Endothelial cell of umbilical vein (primary cell): Measurements from ENCODE around the gene TBATA. TPM values are rescaled to one million over a fixed set of nuclear protein-coding genes. Genes with fewer than 3 reads are reported as not detected.

Experiments
- BruUV-seq: library from RNA; stranded (reverse); fragments of 400-500 nt; replicated peaks from 2 replicates; lab custom pipeline; 2021; lab: Mats Ljungman, UMichigan
- CTCF ChIA-PET: fragments of 300-600, 350-600 bp; sonication (Branson Sonifier 250); formaldehyde crosslinking; loops from one replicate; lab custom pipeline; 2021; ENCODE audit warnings: antibody characterized with exemption, inconsistent platforms; lab: Charles Lee
- POLR2A ChIA-PET: fragments of 300-600, 350-600 bp; sonication (Branson Sonifier 250); formaldehyde crosslinking; loops from one replicate; lab custom pipeline; 2021; ENCODE audit warnings: antibody characterized with exemption, inconsistent platforms; lab: Charles Lee
- DNase-seq: peaks from one replicate; pipeline ENCODE4 v3.0.0-alpha.2; 2011; ENCODE audit warnings: low read depth, low spot score
- FAIRE-seq: peaks from 2 replicates; lab custom pipeline; 2011; peaks lifted over from hg19 to GRCh38; lab: Jason Lieb, UNC
- H2AFZ ChIP-seq: 2 replicates; pipeline ENCODE4 v1.6.0; 2012; ENCODE audit warnings: low read depth, low read length, control low read depth, inconsistent platforms
- H3K27ac ChIP-seq: 2 replicates; pipeline ENCODE4 v1.5.1; 2011; ENCODE audit warnings: low read depth, mild to moderate bottlenecking, control low read depth, low read length, moderate library complexity; ENCODE audit not compliant: insufficient read depth
- H3K27me3 ChIP-seq, 2 experiments: 2 replicates each; pipeline versions ENCODE4 v1.6.0 to v1.6.1; 2011; ENCODE audit warnings: low read length in 2 of 2, mixed read lengths in 1 of 2; ENCODE audit not compliant: control insufficient read depth in 2 of 2, insufficient read depth in 2 of 2
- H3K36me3 ChIP-seq, 2 experiments: 2 replicates in 1 of 2; 3 replicates in 1 of 2; pipeline ENCODE4 v1.5.1; 2011; ENCODE audit warnings: low read length in 2 of 2, mild to moderate bottlenecking in 1 of 2, moderate library complexity in 1 of 2; ENCODE audit not compliant: control insufficient read depth in 2 of 2, insufficient read depth in 2 of 2; ENCODE audit errors: extremely low read depth in 1 of 2
- H3K4me1 ChIP-seq: 3 replicates; pipeline ENCODE4 v1.5.1; 2011; ENCODE audit warnings: mild to moderate bottlenecking, low read length; ENCODE audit not compliant: control insufficient read depth, insufficient read depth; ENCODE audit errors: extremely low read depth
- H3K4me2 ChIP-seq: 2 replicates; pipeline ENCODE4 v1.6.1; 2011; ENCODE audit warnings: low read length, control low read depth, mixed read lengths; ENCODE audit not compliant: insufficient read depth
- H3K4me3 ChIP-seq, 3 experiments: fragments of 200-600 bp in 1 of 3; sonication (generic), shearing (Covaris generic) in 1 of 3; replicated peaks in 1 of 3; 2 replicates each; pipeline ENCODE4 v1.5.1; 2011 to 2016; ENCODE audit warnings: control low read depth in 3 of 3, low read length in 3 of 3, mild to moderate bottlenecking in 2 of 3, inconsistent platforms in 1 of 3, low read depth in 1 of 3, moderate library complexity in 1 of 3; ENCODE audit not compliant: insufficient read depth in 1 of 3
- H3K79me2 ChIP-seq: 2 replicates; pipeline ENCODE4 v1.6.0; 2012; ENCODE audit warnings: low read length, inconsistent platforms; ENCODE audit not compliant: control insufficient read depth, insufficient read depth
- H3K9ac ChIP-seq: replicated peaks from 2 replicates; pipeline ENCODE3; 2011; ENCODE audit warnings: low read length, control low read depth; ENCODE audit not compliant: insufficient read depth; ENCODE audit errors: extremely low read depth
- H3K9me1 ChIP-seq: replicated peaks from 3 replicates; pipeline ENCODE4 v1.6.0; 2011; ENCODE audit warnings: mild to moderate bottlenecking, low read length; ENCODE audit not compliant: control insufficient read depth, insufficient read depth; ENCODE audit errors: extremely low read depth
- H3K9me3 ChIP-seq: replicated peaks from 2 replicates; pipeline ENCODE4 v1.5.1; 2012; ENCODE audit warnings: low read length, inconsistent platforms; ENCODE audit not compliant: control insufficient read depth, insufficient read depth
- H4K20me1 ChIP-seq: replicated peaks from 2 replicates; pipeline ENCODE3; 2011; ENCODE audit warnings: mild to moderate bottlenecking, low read length; ENCODE audit not compliant: control insufficient read depth, insufficient read depth; ENCODE audit errors: extremely low read depth
- EZH2 ChIP-seq: IDR thresholded peaks from 2 replicates; pipeline ENCODE4 v1.6.1; 2012; ENCODE audit warnings: borderline replicate concordance, low read depth, mild to moderate bottlenecking, moderate library complexity, low read length, inconsistent platforms; ENCODE audit not compliant: severe bottlenecking
- FOS ChIP-seq: IDR thresholded peaks from 2 replicates; pipeline ENCODE4 v1.6.1; 2011; ENCODE audit warnings: mild to moderate bottlenecking, low read length, moderate library complexity, borderline replicate concordance; ENCODE audit not compliant: insufficient read depth
- GATA2 ChIP-seq: IDR thresholded peaks from 2 replicates; pipeline ENCODE4 v1.7.0; 2011; ENCODE audit warnings: low read depth, mild to moderate bottlenecking, moderate library complexity, mixed read lengths, low read length; ENCODE audit not compliant: insufficient read length, insufficient read depth
- JUN ChIP-seq: IDR thresholded peaks from 2 replicates; pipeline ENCODE4 v1.6.1; 2011; ENCODE audit warnings: borderline replicate concordance, low read depth; ENCODE audit not compliant: insufficient read length, insufficient read depth
- MAX ChIP-seq: IDR thresholded peaks from 2 replicates; pipeline ENCODE4 v1.6.1; 2011; ENCODE audit not compliant: insufficient read depth, insufficient read length
- MYC ChIP-seq: IDR thresholded peaks from one replicate; pipeline ENCODE4 v1.6.1; 2011; ENCODE audit warnings: mild to moderate bottlenecking, low read depth, low read length
- POLR2A ChIP-seq: IDR thresholded peaks from 2 replicates; pipeline ENCODE4 v1.6.1; 2012; ENCODE audit warnings: low read depth, mild to moderate bottlenecking, control low read depth, low read length
- POLR2AphosphoS5 ChIP-seq: IDR thresholded peaks from 2 replicates; pipeline ENCODE4 v1.6.1; 2012; ENCODE audit warnings: low read depth, mild to moderate bottlenecking, control low read depth, low read length, moderate library complexity; ENCODE audit not compliant: insufficient read depth
- dilution Hi-C: fragments of 300-500 bp; cut with MboI; formaldehyde crosslinking; loops from one replicate; pipeline ENCODE4 v1.15.0; 2019; ENCODE audit warnings: low sequenced_read_pairs; ENCODE audit not compliant: extremely low pct_ligation_motif_present
- intact Hi-C: fragments of 100-400 bp; cut with micrococcal nuclease; formaldehyde crosslinking; loops from one replicate; pipeline ENCODE4 v1.10.0; 2022
- polyA plus RNA-seq, 4 experiments: library from polyadenylated mRNA; depleted of rRNA in 3 of 4; stranded (reverse) in 3 of 4; unstranded in 1 of 4; fragments of >200 nt; gene quantifications; 2 replicates each; pipeline versions ENCODE4 v1.2.1 to v1.2.3, GENCODE V29; 2011 to 2012; ENCODE audit warnings: missing spikeins in 1 of 4
- total RNA-seq: library from RNA; stranded (reverse); gene quantifications from 2 replicates; pipeline ENCODE4 v1.2.3, GENCODE V29; 2021
- TF ChIP-seq, protein P1 (sequence below), 2 donors: IDR thresholded peaks; 1 replicate in 1 of 2; 2 replicates in 1 of 2; pipeline ENCODE4 v1.5.1; 2011; ENCODE audit warnings: low read length in 2 of 2, mild to moderate bottlenecking in 2 of 2, moderate library complexity in 2 of 2, control low read depth in 1 of 2, inconsistent platforms in 1 of 2, low read depth in 1 of 2; ENCODE audit not compliant: insufficient read depth in 1 of 2; ENCODE audit errors: extremely low read depth in 1 of 2

TBATA gene
- total and polyA plus RNA-seq, 2 donors (not counting 3 experiments of a cell fraction or from before 2014, with no cell fraction given) = not detected

DNA sequence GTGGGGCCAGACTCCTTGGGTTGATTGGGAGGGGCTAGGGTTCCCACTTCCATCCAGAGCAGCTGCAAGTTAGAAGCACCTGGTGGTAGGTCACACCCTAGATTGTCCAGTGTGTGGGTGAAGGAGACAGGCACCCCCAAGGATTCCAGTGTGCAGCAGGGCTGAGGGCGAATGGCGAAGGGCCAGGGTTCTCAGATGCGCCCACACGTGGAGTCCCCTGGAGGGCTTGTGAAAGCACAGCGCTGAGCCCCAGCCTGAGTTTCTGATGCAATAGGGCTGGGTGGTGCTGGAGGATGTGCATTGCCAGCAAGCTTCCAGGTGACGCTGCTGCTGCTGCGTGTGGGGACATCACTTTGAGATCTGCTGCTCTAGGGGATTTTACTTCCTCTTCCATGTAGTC, 25.4 kb downstream of the TBATA start:
- H3K4me1 ChIP-seq = no peaks in the 10 kb centered on the region
- no peak overlapping the region for H3K27ac ChIP-seq
- dilution Hi-C loops = no loop called here
- no peak for FAIRE-seq
- no peaks in the 10 kb centered on the region for H3K9me3 ChIP-seq
- H2AFZ ChIP-seq = no peak overlapping the region
- no peak overlapping the region for H3K4me2 ChIP-seq
- no peaks in the 10 kb centered on the region for H3K79me2 ChIP-seq
- peaks cover 0 to 3% of the 10 kb centered on the region in 2 experiments for H3K27me3 ChIP-seq
- H3K9ac ChIP-seq = no peak overlapping the region
- no peaks in the 10 kb centered on the region for H3K36me3 ChIP-seq
- TF ChIP-seq MAX = no peak
- no peak for TF ChIP-seq MYC
- no peak for TF ChIP-seq POLR2A
- no peak for TF ChIP-seq POLR2AphosphoS5
- TF ChIP-seq FOS = no peak
- no peak for TF ChIP-seq GATA2
- no peak for TF ChIP-seq EZH2
- TF ChIP-seq, protein P1, sequence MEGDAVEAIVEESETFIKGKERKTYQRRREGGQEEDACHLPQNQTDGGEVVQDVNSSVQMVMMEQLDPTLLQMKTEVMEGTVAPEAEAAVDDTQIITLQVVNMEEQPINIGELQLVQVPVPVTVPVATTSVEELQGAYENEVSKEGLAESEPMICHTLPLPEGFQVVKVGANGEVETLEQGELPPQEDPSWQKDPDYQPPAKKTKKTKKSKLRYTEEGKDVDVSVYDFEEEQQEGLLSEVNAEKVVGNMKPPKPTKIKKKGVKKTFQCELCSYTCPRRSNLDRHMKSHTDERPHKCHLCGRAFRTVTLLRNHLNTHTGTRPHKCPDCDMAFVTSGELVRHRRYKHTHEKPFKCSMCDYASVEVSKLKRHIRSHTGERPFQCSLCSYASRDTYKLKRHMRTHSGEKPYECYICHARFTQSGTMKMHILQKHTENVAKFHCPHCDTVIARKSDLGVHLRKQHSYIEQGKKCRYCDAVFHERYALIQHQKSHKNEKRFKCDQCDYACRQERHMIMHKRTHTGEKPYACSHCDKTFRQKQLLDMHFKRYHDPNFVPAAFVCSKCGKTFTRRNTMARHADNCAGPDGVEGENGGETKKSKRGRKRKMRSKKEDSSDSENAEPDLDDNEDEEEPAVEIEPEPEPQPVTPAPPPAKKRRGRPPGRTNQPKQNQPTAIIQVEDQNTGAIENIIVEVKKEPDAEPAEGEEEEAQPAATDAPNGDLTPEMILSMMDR (IDR thresholded peaks at IDR 0.05; ENCODE audit: extremely low read depth in 1 of 2, insufficient read depth in 1 of 2, low read depth in 1 of 2, low read length in 2 of 2) = no peak
- no peak for TF ChIP-seq JUN
- intact Hi-C loops = loop anchor here (1.0 to 2.0 kb wide), 5 partner anchors 121 to 298 kb away; no protein-coding TSS in a partner anchor
- no peaks in the 10 kb centered on the region for H3K9me1 ChIP-seq
- no peaks in the 10 kb centered on the region for H4K20me1 ChIP-seq
- no peak overlapping the region for H3K4me3 ChIP-seq
- ChIA-PET CTCF (interaction anchor here (0.6 to 3.6 kb wide), 7 partner anchors 121 to 538 kb away, joined by 3 to 32 read pairs (median 8); no protein-coding TSS in a partner anchor), POLR2A (interaction anchor here (0.6 kb wide), 1 partner anchor 93 kb away, joined by 3 read pairs; no protein-coding TSS in a partner anchor)
- BruUV-seq = no TSS peak
- no peak for DNase-seq
